HCT116 (cell line): ENCODE data around the gene EXD3. TPM values are rescaled to one million over a fixed set of nuclear protein-coding genes. Genes with fewer than 3 reads are reported as not detected.
A peak's percentile ranks its signal among the peaks of the same experiment; 100 is the strongest.

Experiments
- ATAC-seq: fragments of 200-7000 bp; cut with Tn5 transposase; 2 replicates; pipeline ENCODE4 v1.9.1; 2020; ENCODE audit warnings: mild to moderate bottlenecking, moderate library complexity
- BruUV-seq: library from RNA; stranded (reverse); fragments of 400-500 nt; replicated peaks from 2 replicates; lab custom pipeline; 2021; lab: Mats Ljungman, UMichigan
- CTCF ChIA-PET: fragments of 300-600 bp; sonication (Branson Sonifier 250); formaldehyde crosslinking; loops from one replicate; lab custom pipeline; 2021; ENCODE audit warnings: antibody characterized with exemption; lab: Charles Lee
- POLR2A ChIA-PET: fragments of 300-600, 350-600 bp; sonication (Branson Sonifier 250); formaldehyde crosslinking; loops from one replicate; lab custom pipeline; 2021; ENCODE audit warnings: antibody characterized with exemption; lab: Charles Lee
- RAD21 ChIA-PET, 2 experiments: fragments of 300-600 bp; sonication (Branson Sonifier 250); formaldehyde crosslinking; loops; one replicate each; lab custom pipeline; 2023; ENCODE audit warnings: low total read pairs in 2 of 2; ENCODE audit not compliant: uncharacterized antibody in 2 of 2, unreplicated experiment in 2 of 2, low non-redundant PET in 1 of 2; lab: Charles Lee
- DNase-seq: peaks from one replicate; pipeline ENCODE4 v3.0.0-alpha.2; 2010; ENCODE audit warnings: low read depth, low spot score
- H2AFZ ChIP-seq: fragments of 200-600 bp; shearing (Covaris generic), sonication (generic); 2 replicates; pipeline ENCODE4 v1.6.1; 2017; ENCODE audit warnings: low read depth, mixed run types, mixed read lengths, antibody characterized with exemption, low read length; ENCODE audit not compliant: poor library complexity, severe bottlenecking
- H3K27ac ChIP-seq: 2 replicates; pipeline ENCODE4 v1.5.1; 2012; ENCODE audit warnings: low read depth, low read length
- H3K27me3 ChIP-seq: fragments of 200-600 bp; sonication (generic); 2 replicates; pipeline ENCODE4 v1.6.1; 2016; ENCODE audit warnings: mixed run types, low read length, mixed read lengths; ENCODE audit not compliant: insufficient read depth
- H3K36me3 ChIP-seq, 2 experiments: fragments of 200-500 bp in 1 of 2; fragments of 200-600 bp in 1 of 2; sonication (Bioruptor generic) in 1 of 2; sonication (generic) in 1 of 2; 2 replicates each; pipeline versions ENCODE4 v1.5.1 to v1.6.1; 2014 to 2016; ENCODE audit warnings: low read length in 2 of 2, inconsistent platforms in 1 of 2, mixed read lengths in 1 of 2, mixed run types in 1 of 2; ENCODE audit not compliant: insufficient read depth in 2 of 2, control insufficient read depth in 1 of 2
- H3K4me1 ChIP-seq, 2 experiments: fragments of 200-600 bp in 1 of 2; sonication (generic) in 1 of 2; 2 replicates each; pipeline versions ENCODE4 v1.5.1 to v1.6.1; 2012 to 2017; ENCODE audit warnings: low read length in 2 of 2, inconsistent platforms in 1 of 2, mild to moderate bottlenecking in 1 of 2, mixed read lengths in 1 of 2, mixed run types in 1 of 2, moderate library complexity in 1 of 2; ENCODE audit not compliant: insufficient read depth in 2 of 2, control insufficient read depth in 1 of 2
- H3K4me2 ChIP-seq: fragments of 200-600 bp; sonication (generic); 2 replicates; pipeline ENCODE4 v1.6.1; 2017; ENCODE audit warnings: mixed run types, low read length, mixed read lengths
- H3K4me3 ChIP-seq, 2 experiments: fragments of 200-600 bp in 1 of 2; sonication (generic) in 1 of 2; replicated peaks in 1 of 2; 2 replicates each; pipeline ENCODE4 v1.5.1; 2011 to 2016; ENCODE audit warnings: low read length in 2 of 2, control low read depth in 1 of 2, low read depth in 1 of 2, mild to moderate bottlenecking in 1 of 2, mixed read lengths in 1 of 2, mixed run types in 1 of 2
- H3K79me2 ChIP-seq: fragments of 200-600 bp; sonication (generic); 2 replicates; pipeline ENCODE4 v1.6.1; 2017; ENCODE audit warnings: mild to moderate bottlenecking, mixed run types, low read length, moderate library complexity, mixed read lengths; ENCODE audit not compliant: insufficient read depth
- H3K9ac ChIP-seq: fragments of 200-600 bp; sonication (generic); 2 replicates; pipeline ENCODE4 v1.6.1; 2016; ENCODE audit warnings: low read length, mixed read lengths
- H3K9me2 ChIP-seq: fragments of 200-600 bp; sonication (generic), shearing (Covaris generic); 2 replicates; pipeline ENCODE4 v1.6.1; 2017; ENCODE audit warnings: mixed run types, mild to moderate bottlenecking, moderate library complexity; ENCODE audit not compliant: insufficient read depth
- H3K9me3 ChIP-seq, 2 experiments: fragments of 200-500 bp in 1 of 2; fragments of 200-600 bp in 1 of 2; sonication (Bioruptor generic) in 1 of 2; sonication (generic) in 1 of 2; 2 replicates each; pipeline ENCODE4 v1.6.1; 2014 to 2017; ENCODE audit warnings: low read length in 2 of 2, mixed read lengths in 2 of 2, inconsistent platforms in 1 of 2, low read depth in 1 of 2, mild to moderate bottlenecking in 1 of 2, mixed run types in 1 of 2, moderate library complexity in 1 of 2; ENCODE audit not compliant: control insufficient read depth in 1 of 2, insufficient read depth in 1 of 2
- H4K20me1 ChIP-seq: fragments of 200-600 bp; sonication (generic), shearing (Covaris generic); 2 replicates; pipeline ENCODE4 v1.6.1; 2017; ENCODE audit warnings: mixed run types, mild to moderate bottlenecking, moderate library complexity; ENCODE audit not compliant: insufficient read depth
- POLR2A ChIP-seq: IDR thresholded peaks from 2 replicates; pipeline ENCODE4 v1.7.0; 2011; ENCODE audit warnings: borderline replicate concordance; ENCODE audit not compliant: insufficient read depth, insufficient read length; ENCODE audit errors: extremely low read depth
- POLR2AphosphoS5 ChIP-seq: IDR thresholded peaks from 2 replicates; pipeline ENCODE4 v1.6.1; 2011; ENCODE audit warnings: mild to moderate bottlenecking, low read depth, low read length, moderate library complexity
- YY1 ChIP-seq: IDR thresholded peaks from 2 replicates; pipeline ENCODE4 v1.6.1; 2011; ENCODE audit warnings: low read length, low read depth, moderate library complexity, mild to moderate bottlenecking; ENCODE audit not compliant: insufficient replicate concordance; ENCODE audit errors: extremely low read depth
- ZBTB33 ChIP-seq: IDR thresholded peaks from 2 replicates; pipeline ENCODE4 v1.6.1; 2011; ENCODE audit warnings: mild to moderate bottlenecking, low read length, moderate library complexity; ENCODE audit not compliant: insufficient replicate concordance; ENCODE audit errors: extremely low read depth
- intact Hi-C: fragments of 100-400 bp; cut with micrococcal nuclease; formaldehyde crosslinking; loops from 2 replicates; pipeline ENCODE4 v1.10.0; 2022
- total RNA-seq: library from RNA; stranded (reverse); gene quantifications from one replicate; pipeline ENCODE4 v1.2.1, GENCODE V29; 2021; ENCODE audit not compliant: unreplicated experiment

The EXD3 gene
- total RNA-seq, 1 experiment from 2014 or later, result 25.4 TPM

GRCh38 chr9:137302118-137302448 lies 120.9 kb downstream of the EXD3 start, which contains the start of gene NRARP:
Gene NRARP, minus strand, starts transcription at chr9:137302271. Its CDS starts 343 bp downstream, at chr9:137301928.
- no peaks in the 10 kb centered on the region for H3K27me3 ChIP-seq
- H3K9me3 ChIP-seq, result no peaks in the 10 kb centered on the region
- ATAC-seq (peak; percentile 76), DNase-seq (peak; percentile 60)
- no peak within 1 kb of the TSS for H2AFZ ChIP-seq
- POLR2A ChIA-PET, result interaction anchor here (0.5 to 2.1 kb wide), 8 partner anchors 10 to 151 kb away, joined by 3 to 24 read pairs (median 4); no protein-coding TSS in a partner anchor
- no peaks in the 10 kb centered on the region for H3K9me2 ChIP-seq
- H3K4me1 ChIP-seq, result peaks cover 20 to 65% of the 10 kb centered on the region in 2 experiments
- peak within 1 kb of the TSS; percentile 51 to 69 for H3K4me3 ChIP-seq
- H3K79me2 ChIP-seq, result peaks cover 17% of the 10 kb centered on the region
- no TSS peak for BruUV-seq
- peak within 1 kb of the TSS; percentile 73 for H3K9ac ChIP-seq
- H4K20me1 ChIP-seq, result peaks cover 2% of the 10 kb centered on the region; the same call in 1 of the 2 replicates
- H3K4me2 ChIP-seq, result peak within 1 kb of the TSS; percentile 97
- CTCF ChIA-PET, result interaction anchor here (0.7 to 2.1 kb wide), 17 partner anchors 8 to 250 kb away, joined by 3 to 16 read pairs (median 4); partner anchors contain the start of genes EXD3, MRPL41, NELFB and NOXA1
- H3K27ac ChIP-seq, result peak within 1 kb of the TSS; percentile 78
- intact Hi-C loops, result no loop called here
- RAD21 ChIA-PET, result interaction anchor here (0.5 to 0.9 kb wide), 2 partner anchors 15 to 104 kb away, joined by 3 read pairs; no protein-coding TSS in a partner anchor
- TF ChIP-seq POLR2A (peak; percentile 94), YY1 (peak; percentile 78), ZBTB33 (no peak), POLR2AphosphoS5 (peak; percentile 92)
- no peaks in the 10 kb centered on the region for H3K36me3 ChIP-seq
